GM12891 (cell line): ENCODE results near the gene RILPL2.

ENCODE experiments used
- PAX5 ChIP-seq: IDR thresholded peaks from 2 replicates; pipeline ENCODE4 v1.6.1; 2011; ENCODE audit warnings: low read length, moderate library complexity, mild to moderate bottlenecking; ENCODE audit not compliant: insufficient read depth, severe bottlenecking
- POLR2A ChIP-seq: IDR thresholded peaks from 2 replicates; pipeline ENCODE4 v1.6.1; 2011; ENCODE audit warnings: low read depth, low read length, control low read depth
- POLR2AphosphoS5 ChIP-seq: IDR thresholded peaks from 2 replicates; pipeline ENCODE4 v1.6.1; 2011; ENCODE audit warnings: low read depth, low read length, control low read depth
- POU2F2 ChIP-seq: IDR thresholded peaks from 2 replicates; pipeline ENCODE4 v1.6.1; 2011; ENCODE audit warnings: low read depth, mild to moderate bottlenecking, control low read depth, low read length, moderate library complexity
- SPI1 ChIP-seq: IDR thresholded peaks from 2 replicates; pipeline ENCODE4 v1.6.1; 2011; ENCODE audit warnings: low read depth, low read length, control low read depth
- TAF1 ChIP-seq: IDR thresholded peaks from 2 replicates; pipeline ENCODE4 v1.6.1; 2011; ENCODE audit warnings: low read depth, low read length, control low read depth

- no peak for TF ChIP-seq TAF1
- TF ChIP-seq POU2F2 = no peak
- TF ChIP-seq POLR2A = no peak
- no peak for TF ChIP-seq POLR2AphosphoS5
- no peak for TF ChIP-seq SPI1
- TF ChIP-seq PAX5 = no peak
These were observed 41.6 kb upstream of the RILPL2 start for GRCh38 chr12:123478069-123478468.
